Measurements from ENCODE around the gene PF4V1.

PF4V1 gene

DNA sequence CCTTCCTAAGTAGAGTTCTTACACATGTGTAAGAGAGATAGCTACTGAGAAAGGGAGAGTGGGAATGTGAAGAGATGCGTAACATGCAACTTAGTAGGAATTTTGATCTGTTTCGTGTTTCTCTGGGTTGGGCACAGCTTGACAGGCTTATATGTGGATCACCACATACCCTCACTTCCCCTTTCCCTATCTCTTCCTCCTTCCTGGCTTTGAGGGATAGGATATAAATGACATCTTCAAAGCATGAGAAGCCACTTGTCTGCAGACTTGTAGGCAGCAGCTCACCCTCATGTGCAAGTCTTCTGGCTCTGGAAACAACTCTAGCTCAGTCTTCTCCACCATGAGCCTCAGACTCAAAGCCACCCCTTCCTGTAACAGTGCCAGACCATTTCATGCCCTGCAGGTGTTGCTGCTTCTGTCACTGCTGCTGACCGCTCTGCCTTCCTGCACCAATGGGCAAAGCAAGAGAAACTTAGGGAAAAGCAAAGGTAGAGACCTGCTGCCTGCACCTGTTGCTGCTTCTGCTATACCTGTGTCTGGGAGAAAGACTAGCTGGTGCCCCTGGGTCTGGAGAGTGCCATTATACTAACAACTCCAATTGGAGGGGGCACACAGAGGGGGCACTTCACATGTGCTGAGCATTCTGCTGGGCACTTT lies 5.4 kb upstream of the PF4V1 start:
- H3K27me3 ChIP-seq (replicated peaks; ENCODE audit: control insufficient read depth, insufficient read depth, low read length): no peaks in the 10 kb centered on the region
- TF ChIP-seq, protein P1, sequence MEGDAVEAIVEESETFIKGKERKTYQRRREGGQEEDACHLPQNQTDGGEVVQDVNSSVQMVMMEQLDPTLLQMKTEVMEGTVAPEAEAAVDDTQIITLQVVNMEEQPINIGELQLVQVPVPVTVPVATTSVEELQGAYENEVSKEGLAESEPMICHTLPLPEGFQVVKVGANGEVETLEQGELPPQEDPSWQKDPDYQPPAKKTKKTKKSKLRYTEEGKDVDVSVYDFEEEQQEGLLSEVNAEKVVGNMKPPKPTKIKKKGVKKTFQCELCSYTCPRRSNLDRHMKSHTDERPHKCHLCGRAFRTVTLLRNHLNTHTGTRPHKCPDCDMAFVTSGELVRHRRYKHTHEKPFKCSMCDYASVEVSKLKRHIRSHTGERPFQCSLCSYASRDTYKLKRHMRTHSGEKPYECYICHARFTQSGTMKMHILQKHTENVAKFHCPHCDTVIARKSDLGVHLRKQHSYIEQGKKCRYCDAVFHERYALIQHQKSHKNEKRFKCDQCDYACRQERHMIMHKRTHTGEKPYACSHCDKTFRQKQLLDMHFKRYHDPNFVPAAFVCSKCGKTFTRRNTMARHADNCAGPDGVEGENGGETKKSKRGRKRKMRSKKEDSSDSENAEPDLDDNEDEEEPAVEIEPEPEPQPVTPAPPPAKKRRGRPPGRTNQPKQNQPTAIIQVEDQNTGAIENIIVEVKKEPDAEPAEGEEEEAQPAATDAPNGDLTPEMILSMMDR (IDR thresholded peaks at IDR 0.05; ENCODE audit: insufficient read depth, low read length, poor library complexity, severe bottlenecking): no peak
- H3K36me3 ChIP-seq (ENCODE audit: control insufficient read depth, insufficient read depth, low read length): no peaks in the 10 kb centered on the region
- no peak overlapping the region for H3K4me3 ChIP-seq (replicated peaks; ENCODE audit: low read depth, low read length)
- no peak for DNase-seq (ENCODE audit: extremely low read depth, insufficient read length)

DNA sequence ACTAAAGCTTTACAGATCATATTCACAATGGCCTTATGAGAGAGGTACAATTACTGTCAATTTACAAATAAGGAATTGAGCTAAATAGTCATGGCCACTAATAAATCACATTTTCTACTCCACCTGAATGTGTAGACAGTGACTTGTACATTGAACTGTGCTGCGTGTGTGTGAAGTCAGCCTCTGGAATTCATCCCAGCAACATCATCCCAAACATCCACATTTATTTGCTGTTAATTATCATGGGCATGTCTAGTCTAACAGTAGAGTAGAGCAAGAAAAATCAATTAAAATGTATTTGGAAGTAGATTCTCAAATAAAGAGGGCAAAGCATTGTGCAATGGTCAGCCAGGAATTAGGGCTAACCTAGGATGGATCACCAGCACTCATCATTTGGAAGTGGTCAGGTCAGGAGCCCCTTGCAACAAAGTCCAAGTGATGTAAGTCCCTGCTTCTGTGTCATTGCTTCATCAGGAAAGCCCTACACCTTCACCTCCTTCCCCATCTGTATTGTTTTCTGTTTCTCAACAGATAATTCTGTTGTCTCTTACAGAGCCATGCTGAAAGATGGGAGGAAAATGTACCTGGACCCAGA lies 4.8 kb upstream of the PF4V1 start:
- H3K36me3 ChIP-seq (ENCODE audit: control insufficient read depth, insufficient read depth, low read length): no peaks in the 10 kb centered on the region
- no peaks in the 10 kb centered on the region for H3K27me3 ChIP-seq (replicated peaks; ENCODE audit: control insufficient read depth, insufficient read depth, low read length)
- DNase-seq (ENCODE audit: extremely low read depth, insufficient read length): no peak
- TF ChIP-seq, protein P1 (IDR thresholded peaks at IDR 0.05; ENCODE audit: insufficient read depth, low read length, poor library complexity, severe bottlenecking): no peak
- H3K4me3 ChIP-seq (replicated peaks; ENCODE audit: low read depth, low read length): no peak overlapping the region

DNA sequence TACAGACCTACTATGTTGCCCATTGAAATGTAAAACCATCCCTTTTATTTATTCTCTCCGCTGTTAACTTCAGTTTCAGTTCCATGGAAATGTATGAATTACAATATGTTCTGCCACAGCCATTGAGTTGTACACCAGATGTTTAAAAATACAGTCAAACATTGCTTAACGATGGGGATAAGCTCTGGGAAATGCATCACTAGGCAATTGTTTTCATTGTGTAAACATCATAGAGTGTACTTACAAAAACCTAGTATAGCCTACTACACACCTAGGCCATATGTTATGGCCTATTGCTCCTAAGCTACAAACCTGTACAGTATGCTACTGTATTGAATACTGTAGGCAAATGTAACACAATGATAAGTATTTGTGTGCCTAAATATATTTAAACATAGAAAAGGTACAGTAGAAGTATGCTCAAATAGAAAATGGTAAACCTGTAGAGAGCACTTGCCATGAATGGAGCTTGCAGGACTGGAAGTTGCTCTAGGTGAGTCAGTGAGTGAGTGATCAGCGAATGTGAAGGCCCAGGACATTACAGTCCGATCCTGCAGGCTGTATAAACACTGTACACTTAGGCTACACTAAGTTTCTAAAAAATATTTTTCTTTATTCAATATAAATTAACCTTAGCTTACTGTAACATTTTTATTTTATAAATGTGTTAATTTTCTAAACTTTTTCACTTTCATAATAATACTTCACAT lies 2.7 kb upstream of the PF4V1 start:
- no peak for DNase-seq (ENCODE audit: extremely low read depth, insufficient read length)
- Histone ChIP-seq H3K36me3 (ENCODE audit: control insufficient read depth, insufficient read depth, low read length) (no peaks in the 10 kb centered on the region), H3K4me3 (replicated peaks; ENCODE audit: low read depth, low read length) (no peak overlapping the region), H3K27me3 (replicated peaks; ENCODE audit: control insufficient read depth, insufficient read depth, low read length) (no peaks in the 10 kb centered on the region)
- TF ChIP-seq, protein P1 (IDR thresholded peaks at IDR 0.05; ENCODE audit: insufficient read depth, low read length, poor library complexity, severe bottlenecking): no peak

DNA sequence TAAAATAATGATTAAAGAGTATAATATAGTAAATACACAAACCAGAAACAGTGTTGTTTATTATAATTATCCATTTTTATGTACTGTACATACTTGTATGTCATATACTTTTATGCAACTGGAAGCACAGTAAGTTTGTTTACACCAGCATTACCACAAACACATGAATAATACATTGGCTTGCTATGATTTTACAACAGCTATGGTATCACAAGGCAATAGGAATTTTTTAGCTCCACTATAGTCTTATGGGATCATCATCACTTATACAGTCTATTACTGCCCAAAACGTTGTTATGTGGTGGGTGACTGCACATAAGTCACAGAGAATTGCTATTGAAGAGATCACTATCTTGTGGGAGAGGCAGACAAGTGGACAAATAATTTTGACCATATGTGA lies 1.8 kb upstream of the PF4V1 start:
- no peaks in the 10 kb centered on the region for H3K36me3 ChIP-seq (ENCODE audit: control insufficient read depth, insufficient read depth, low read length)
- no peak for DNase-seq (ENCODE audit: extremely low read depth, insufficient read length)
- TF ChIP-seq, protein P1 (IDR thresholded peaks at IDR 0.05; ENCODE audit: insufficient read depth, low read length, poor library complexity, severe bottlenecking): no peak
- H3K4me3 ChIP-seq (replicated peaks; ENCODE audit: low read depth, low read length): no peak overlapping the region
- H3K27me3 ChIP-seq (replicated peaks; ENCODE audit: control insufficient read depth, insufficient read depth, low read length): no peaks in the 10 kb centered on the region

DNA sequence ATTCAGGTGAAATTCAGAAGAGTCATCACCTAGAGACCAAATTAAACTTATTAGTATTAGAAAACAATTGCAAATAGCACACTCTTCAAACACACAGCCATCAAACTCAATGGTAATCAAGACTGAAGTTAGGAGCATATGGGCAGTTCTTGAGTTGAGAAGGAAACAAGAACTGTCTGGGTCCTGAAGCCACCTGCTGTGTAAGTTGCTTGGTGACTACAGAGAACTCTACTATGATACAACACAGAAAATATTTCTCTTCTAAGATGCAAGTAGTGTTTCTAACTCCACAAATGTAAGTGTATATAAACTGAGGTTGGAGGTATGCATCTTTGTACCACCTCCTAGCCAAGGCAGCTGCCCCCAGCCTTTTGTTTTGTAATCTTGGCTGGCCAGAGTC lies 325 bp upstream of the PF4V1 start:
- Histone ChIP-seq H3K36me3 (ENCODE audit: control insufficient read depth, insufficient read depth, low read length) (no peaks in the 10 kb centered on the region), H3K4me3 (replicated peaks; ENCODE audit: low read depth, low read length) (no peak overlapping the region), H3K27me3 (replicated peaks; ENCODE audit: control insufficient read depth, insufficient read depth, low read length) (no peaks in the 10 kb centered on the region)
- TF ChIP-seq, protein P1 (IDR thresholded peaks at IDR 0.05; ENCODE audit: insufficient read depth, low read length, poor library complexity, severe bottlenecking): no peak
- no peak for DNase-seq (ENCODE audit: extremely low read depth, insufficient read length)
